NCI-H146 treated with DMSO at 0.1 percent for 48 hours (cell line): ENCODE measurements around the gene ADNP2.

Experiments used
- DNase-seq: peaks from one replicate; lab custom pipeline; 2025; ENCODE audit not compliant: unreplicated experiment; lab: John Stamatoyannopoulos, UW

ADNP2 gene, protein sequence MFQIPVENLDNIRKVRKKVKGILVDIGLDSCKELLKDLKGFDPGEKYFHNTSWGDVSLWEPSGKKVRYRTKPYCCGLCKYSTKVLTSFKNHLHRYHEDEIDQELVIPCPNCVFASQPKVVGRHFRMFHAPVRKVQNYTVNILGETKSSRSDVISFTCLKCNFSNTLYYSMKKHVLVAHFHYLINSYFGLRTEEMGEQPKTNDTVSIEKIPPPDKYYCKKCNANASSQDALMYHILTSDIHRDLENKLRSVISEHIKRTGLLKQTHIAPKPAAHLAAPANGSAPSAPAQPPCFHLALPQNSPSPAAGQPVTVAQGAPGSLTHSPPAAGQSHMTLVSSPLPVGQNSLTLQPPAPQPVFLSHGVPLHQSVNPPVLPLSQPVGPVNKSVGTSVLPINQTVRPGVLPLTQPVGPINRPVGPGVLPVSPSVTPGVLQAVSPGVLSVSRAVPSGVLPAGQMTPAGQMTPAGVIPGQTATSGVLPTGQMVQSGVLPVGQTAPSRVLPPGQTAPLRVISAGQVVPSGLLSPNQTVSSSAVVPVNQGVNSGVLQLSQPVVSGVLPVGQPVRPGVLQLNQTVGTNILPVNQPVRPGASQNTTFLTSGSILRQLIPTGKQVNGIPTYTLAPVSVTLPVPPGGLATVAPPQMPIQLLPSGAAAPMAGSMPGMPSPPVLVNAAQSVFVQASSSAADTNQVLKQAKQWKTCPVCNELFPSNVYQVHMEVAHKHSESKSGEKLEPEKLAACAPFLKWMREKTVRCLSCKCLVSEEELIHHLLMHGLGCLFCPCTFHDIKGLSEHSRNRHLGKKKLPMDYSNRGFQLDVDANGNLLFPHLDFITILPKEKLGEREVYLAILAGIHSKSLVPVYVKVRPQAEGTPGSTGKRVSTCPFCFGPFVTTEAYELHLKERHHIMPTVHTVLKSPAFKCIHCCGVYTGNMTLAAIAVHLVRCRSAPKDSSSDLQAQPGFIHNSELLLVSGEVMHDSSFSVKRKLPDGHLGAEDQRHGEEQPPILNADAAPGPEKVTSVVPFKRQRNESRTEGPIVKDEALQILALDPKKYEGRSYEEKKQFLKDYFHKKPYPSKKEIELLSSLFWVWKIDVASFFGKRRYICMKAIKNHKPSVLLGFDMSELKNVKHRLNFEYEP

DNA sequence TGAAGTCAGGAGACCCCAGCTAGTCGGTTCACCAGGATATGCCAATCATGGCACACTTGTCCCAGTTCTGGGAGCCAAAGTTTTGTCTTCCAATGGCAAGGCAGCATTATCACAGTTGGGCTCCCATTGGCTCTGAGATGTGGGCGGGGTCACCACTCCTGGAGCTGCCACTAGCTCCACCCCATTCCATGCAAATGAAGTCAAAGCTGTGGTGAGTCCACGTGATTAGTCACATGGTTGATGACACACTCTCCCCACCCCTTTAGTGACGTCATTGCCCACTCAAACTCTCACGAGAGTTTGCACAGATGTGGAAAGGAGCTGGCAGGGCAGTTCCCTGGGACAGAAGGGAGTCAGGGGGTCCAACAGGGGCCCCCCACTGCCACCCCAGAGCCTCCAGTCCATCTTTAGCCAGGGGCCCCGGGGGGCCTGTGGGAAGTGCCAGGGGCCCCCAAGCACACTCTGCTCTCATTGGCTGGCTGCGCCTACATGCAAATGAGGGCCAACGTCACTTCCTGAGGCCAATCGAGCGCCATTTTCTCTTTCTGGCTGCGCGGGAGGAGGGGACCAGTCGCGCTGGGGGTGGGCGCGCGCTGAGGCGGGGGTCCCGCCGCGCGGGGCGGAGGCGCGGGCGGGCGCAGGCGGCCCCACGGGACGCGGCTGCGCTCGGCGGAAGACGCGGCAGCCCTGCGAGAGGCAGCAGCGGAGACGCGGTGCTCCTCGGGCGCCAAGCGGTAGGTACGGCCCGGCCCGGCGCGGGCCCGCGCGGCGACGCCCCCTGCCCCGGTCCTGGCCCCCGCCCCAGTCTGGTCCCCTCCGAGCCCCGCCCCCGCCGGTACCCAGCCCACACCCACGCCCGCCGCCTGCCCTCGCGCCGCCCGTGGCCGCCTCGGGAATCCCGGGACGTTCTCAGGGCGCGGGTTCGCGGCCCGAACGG, at the start of gene ADNP2:
TSS of gene ADNP2 (plus strand) at position 524 of the 937 bp plus-strand sequence. CDS start 8,281 bp downstream, outside the sequence.
- DNase-seq: peak; percentile 85

DNA sequence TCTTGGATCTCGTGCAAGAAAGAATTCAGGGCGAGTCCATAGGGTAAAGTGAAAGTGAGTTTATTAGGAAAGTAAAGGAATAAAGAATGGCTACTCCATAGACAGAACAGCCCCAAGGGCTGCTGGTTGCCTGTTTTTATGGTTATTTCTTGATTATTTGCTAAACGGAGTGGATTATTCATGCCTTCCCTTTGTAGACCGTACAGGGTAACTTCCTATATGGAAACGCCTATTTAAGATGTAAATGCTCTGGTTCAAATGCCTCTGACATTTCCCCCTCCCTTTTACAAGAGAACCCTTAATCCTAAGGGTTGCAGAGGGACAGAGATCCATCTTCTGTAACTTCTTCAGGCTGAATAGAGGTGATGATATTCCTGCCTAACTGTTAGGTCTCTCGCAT, 49.1 kb upstream of the ADNP2 start:
- DNase-seq: no peak

DNA sequence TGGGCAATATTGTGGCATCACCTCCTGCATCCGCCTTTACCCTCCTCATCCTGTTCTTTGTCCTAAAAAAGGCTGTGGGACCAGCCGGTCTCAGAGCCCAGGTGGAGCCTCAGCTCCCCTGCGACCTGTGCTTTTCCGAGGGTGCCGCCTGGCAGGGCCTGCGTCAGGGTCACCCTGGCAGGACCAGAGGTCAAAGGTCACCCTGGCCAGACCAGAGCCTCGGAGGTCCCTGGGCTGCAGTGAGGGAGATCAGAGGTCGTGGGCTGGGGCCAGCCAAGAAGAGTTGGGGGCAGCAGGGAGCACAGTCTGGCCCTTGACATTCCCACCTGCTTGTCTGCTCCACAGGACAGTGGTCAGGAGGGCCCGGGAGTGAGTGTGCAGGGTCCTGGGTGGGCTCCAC, 43.4 kb upstream of the ADNP2 start:
- DNase-seq: no peak

DNA sequence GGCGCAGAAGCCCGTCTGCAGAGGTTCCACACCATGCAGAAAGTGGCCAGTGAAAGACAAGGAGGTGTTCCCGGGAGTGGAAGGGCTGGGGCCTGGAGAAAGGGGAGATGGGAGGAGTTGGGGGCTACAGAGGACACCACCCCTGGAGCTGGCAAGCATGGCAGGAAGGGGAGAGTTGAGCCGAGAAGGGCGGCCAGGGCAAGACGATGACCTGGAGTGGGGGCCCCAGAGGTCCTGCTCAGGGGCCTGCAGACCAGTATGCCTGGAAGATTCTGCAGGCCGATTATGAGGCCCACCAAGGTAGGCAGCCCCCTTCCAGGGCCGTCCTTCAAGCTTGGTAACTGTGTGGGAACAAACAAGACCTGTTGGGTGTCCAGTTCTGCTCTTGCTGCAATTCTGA, 41.7 kb upstream of the ADNP2 start:
- DNase-seq: no peak

DNA sequence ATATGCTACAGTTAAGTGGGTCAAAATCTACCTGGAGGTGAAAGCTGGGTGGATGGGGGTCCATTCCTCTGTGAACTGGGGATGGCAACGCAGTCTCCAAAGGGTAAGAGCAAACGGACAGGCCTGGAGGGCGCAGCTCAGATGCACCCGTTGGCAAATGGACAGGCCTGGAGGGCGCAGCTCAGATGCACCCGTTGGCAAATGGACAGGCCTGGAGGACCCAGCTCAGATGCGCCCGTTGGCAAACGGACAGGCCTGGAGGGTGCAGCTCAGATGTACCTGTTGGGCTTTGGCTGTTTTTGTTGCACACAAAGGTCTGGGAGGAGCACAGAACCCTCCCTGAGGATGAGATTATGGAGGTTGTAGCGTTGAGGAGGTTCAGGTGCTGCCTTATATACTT, 41.2 kb upstream of the ADNP2 start:
- DNase-seq: no peak

DNA sequence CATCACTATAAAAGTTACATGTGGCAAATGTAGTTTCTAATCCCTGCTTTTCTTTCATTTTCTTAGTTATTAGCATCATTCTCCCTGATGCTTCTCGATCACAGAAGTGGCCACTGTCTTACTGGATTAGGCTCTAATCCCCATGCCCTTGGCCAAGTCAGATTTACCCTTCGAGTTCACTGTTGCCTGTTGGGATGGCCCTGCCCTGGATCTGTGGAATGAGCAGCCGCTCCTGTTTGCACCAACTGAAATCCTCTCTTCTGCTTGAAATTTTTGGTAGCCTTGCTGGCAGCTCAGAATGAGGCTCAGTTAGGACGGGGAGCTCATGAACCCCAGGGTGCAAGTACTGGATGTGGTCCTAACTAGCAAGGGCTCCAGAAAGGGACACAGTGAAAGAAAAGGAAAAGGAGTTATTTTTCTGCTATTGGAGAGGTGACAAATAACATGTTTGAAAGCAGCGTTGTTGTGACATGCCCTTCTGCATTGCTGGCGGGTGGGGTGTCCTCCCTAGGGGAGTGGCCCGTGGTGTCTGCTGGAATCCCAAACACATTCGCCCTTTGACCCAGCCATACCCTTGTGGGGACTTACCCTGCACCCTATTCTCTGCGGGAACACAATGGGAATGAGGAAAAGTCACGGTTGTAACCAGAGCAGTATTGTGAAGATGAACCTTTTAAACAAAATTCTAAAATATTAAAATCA, 40.3 kb upstream of the ADNP2 start:
- DNase-seq: no peak

DNA sequence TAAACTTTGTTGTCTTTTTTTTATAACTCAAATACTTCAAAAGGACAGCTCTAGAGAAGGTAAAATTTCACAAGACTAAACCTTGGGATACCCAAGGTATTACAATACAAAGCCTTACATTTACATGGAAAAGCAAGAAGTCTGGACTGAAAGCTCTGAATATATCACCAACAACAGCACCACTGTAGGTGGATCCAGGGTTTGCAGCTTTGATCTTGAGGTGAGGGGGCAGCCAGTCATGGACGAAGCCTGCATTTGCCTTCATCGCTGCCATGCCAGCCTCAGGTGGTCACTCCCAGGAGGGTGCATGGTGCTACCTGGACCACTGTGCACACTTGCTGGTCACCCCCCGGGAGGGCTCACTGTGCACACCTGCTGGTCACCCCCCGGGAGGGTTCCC, 38.2 kb upstream of the ADNP2 start:
- DNase-seq: no peak

DNA sequence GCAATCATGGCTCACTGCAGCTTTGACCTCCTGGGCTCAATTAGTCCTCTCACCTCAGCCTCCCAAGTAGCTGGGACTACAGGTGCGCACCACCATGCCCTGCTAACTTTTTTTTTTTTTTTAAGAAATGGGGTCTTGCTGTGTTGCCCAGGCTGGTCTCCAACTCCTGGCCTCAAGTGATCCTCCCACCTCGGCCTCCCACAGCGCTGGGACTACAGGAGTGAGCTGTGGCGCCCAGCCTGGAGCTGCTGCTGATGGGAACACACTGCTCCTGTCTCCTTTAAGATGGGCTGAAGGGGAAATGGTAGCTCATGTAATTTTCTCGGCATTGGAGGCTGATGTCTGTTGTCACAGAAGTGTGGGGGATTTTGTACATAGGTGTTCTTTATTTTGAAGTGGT, 34.9 kb upstream of the ADNP2 start:
- DNase-seq: no peak

DNA sequence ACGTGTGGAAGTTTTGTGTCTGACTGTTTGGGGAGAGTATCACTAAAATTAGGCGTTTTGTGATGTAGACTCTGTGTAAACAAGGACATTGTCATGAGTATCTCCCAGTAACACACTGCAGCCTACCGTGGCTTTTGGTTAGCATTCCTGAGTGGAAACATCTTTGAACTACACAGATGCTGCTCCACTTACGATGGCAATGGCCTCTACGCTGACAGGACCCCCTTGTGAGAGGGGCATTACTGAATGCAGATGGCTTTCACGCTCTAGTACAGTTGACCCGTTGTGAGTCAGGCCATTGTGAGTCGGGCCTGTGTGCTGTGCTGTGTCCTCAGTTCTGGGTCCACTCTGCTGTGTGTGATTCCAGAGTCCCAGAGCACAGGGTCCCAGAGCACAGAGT, 34.4 kb upstream of the ADNP2 start:
- no peak for DNase-seq

DNA sequence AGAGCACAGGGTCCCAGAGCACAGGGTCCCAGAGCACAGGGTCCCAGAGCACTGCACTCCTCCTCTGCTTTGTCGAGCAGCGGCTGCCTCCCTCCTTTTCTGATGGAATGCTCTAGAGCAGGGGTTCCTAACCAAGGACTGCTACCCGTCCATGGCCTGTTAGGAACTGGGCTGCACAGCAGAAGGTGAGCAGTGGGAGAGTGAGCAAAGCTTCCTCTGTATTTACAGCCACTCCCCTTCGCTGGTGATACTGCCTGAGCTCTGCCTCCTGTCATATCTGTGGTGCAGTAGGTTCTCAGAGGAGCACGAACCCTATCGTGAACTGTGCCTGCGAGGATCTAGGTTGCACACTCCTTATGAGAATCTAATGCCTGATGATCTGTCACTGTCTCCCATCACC, 33.1 kb upstream of the ADNP2 start:
- no peak for DNase-seq

DNA sequence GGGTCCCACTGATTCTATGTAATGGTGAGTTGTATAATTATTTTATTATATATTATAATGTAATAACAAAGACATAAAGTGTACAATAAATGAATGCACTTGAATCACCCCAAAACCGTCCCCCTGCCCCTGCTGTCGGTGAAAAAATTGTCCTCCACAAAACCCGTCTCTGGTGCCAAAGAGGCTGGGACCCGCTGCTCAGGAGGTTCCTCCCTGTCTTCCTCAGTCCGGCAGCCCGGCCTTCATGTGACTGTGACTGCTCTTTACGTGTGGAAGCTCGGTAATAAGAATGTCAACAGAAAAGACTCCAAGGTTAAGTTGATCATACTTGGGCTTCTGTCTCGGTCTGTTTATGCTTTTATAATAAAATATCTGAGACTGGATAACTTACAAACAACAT, 32.7 kb upstream of the ADNP2 start:
- no peak for DNase-seq

DNA sequence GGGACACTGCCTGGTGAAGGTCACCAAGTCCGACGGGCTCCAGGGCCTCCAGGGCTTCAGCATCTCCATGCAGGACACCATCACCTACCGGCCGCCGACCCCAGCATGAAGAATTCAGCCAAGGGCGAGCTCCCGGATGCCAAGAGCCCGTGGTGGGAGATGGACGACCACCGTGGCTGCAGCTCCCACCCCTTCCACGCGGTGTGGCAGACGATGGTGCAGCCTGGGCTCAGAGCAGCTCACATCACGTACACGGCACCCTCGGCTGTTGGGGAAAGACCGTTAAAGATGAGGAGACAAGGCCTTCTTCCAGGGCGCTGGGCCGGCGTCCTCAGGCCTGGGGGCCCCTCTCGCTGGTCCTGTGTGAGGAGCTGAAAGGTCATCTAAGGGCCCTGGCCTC, 31.2 kb upstream of the ADNP2 start:
- no peak for DNase-seq

DNA sequence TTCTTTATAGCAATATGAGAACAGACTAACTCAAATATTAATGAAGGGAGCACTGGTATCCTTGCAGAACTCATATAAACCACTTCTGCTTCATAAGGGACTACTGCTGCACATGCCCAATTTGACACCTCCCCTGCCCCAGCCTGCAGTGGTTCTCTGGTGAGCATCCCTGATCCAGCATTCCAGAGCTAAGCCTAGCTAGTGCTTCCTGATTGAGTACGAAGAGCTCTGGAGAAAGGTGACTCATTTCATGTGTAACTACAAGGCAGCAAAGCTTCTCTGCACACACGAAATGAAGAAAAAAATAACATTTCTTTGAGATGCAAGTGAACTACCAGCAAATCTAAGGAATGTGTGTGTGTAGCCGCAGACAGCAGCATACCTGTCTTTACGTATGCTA, 22.8 kb upstream of the ADNP2 start:
- DNase-seq: no peak

DNA sequence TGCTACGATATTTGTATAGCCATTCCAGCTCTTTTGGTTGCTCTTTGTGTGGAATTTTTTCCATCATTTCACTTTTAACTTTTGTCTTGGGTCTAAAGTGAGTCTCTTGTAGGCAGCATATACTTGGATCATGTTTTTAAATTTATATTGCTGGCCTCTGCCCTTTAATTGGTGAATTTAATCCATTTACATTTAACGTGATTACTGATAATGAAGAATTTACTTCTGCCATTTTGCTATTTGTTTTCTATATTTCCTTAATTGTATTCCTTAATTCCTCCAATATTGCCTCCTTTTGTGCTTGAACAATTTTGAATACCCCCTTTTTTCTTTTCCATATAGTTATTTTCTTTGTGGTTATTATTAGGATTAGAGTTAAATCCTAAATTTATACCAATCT, 21.0 kb upstream of the ADNP2 start:
- DNase-seq: no peak

DNA sequence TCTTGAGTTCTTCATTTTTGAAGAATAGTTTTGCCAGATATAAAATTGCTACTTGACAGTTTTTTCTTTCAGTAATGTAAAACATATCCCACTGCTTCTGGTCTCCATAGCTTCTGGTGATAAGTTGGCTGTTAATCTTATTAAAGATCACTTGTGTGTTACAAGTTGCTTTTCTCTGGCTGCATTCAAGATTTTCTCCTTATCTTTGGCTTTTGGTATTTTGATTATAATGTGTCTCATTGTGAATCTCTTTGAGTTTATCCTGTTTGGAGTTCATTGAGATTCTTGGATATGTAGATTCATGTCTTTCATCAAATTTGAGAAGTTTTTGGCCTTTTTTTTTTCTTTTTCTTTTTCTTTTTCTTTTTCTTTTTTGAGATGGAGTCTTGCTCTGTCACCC, 20.2 kb upstream of the ADNP2 start:
- DNase-seq: no peak

DNA sequence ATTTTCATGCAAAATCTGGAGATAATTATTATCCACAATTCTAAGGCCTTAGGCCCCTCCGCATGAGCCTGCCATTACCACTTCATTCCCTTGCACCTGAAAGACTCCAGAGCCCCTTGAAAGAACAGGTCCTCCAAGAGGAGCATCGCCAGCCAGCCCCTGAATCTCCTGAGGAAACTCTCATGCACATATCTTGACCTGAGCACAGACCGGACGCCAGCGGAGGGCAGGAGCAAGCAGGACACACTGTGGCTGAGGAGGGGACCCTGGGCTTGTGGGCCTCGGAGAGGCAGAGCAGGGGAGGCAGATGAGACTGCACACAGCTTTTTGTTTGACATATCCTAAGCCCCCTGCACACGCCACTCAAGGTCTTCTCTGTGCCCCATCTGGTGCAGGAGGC, 13.6 kb upstream of the ADNP2 start:
- no peak for DNase-seq

DNA sequence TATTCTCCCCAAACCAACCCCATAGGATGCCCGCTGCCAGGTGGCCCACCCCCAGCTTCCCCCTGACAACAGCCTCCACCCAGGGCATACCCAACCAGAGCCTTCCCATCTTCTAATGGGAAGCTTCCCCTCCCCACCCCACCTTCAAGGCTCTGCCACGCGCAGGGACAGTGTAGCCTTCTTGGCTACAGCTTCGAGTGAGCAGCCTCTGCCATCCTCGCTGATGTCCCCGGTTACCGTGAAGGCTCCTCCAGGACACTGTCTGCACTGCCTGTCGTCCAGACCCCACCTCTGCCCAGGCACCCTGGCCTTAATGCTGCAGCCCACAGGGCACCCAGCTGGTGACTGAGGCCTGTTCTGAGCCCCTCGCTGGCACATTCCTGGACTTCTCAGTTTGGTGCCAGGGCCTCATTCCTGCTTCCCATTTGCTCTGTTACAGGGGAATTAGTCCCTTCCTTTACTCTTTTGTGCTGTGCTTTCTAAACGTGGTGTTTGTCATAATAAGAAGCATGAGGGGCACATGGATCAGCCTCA, 13.0 kb upstream of the ADNP2 start:
- DNase-seq: no peak

DNA sequence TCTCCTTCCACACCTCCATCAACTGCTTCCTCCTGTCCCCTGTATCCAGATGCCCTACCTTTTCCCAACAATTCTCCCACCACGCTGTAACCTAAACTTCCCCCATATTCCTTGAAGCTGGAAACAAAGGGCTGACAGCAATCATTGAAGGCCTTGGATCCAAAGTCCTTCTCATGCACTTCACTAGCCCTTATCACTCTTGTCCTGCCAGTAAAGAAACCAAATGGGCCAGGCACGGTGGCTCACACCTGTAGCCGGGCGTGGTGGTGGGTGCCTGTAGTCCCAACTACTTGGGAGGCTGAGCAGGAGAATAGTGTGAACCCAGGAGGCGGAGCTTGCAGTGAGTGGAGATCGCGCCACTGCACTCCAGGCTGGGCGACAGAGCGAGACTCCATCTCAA, 11.9 kb upstream of the ADNP2 start:
- DNase-seq: no peak

DNA sequence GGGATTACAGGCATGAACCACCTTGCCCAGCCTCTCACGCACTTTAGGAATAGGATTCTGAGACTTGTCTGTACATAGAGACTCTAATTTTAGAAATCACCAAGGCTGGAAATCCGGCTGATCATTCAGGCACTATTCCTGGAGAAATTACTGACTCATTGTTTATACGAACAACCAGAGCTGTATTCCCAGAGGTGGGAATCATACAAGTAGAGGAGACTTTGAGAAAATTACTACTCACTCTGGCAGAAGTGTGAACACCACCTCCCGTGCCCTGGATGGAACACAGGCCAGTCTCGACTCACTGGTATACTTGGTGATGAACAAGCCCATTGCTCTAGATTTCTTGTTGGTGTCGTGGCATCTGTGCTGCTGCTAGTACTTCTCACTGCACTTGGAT, 5.8 kb upstream of the ADNP2 start:
- no peak for DNase-seq

DNA sequence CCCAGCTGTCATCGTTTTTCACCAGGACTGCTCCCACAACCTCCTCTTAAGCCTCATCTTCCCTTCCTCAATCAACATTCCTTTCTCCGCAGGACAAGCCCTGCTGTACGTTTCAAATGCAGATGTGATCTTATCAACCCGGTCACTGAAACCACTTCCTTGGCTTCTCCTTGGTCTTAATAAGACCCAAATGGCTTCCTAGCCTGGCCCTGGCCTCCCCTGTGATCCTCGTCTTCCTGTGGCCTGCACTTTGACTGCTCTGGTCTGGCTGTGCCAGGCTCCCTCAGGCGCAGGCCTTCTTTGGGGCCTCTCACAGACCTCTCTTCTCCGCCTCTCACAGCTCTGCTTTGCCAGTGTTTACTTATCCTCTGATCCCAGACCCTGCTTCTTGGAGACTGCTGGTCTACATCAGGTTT, 4.7 kb upstream of the ADNP2 start:
- DNase-seq: no peak
